ENCODE data around the gene CD19.
"Not testable (repeated sequence)": the region's sequence is repeated elsewhere in the genome, so short reads cannot be mapped to it uniquely, and the experiment has no call there.

CD19 gene

DNA sequence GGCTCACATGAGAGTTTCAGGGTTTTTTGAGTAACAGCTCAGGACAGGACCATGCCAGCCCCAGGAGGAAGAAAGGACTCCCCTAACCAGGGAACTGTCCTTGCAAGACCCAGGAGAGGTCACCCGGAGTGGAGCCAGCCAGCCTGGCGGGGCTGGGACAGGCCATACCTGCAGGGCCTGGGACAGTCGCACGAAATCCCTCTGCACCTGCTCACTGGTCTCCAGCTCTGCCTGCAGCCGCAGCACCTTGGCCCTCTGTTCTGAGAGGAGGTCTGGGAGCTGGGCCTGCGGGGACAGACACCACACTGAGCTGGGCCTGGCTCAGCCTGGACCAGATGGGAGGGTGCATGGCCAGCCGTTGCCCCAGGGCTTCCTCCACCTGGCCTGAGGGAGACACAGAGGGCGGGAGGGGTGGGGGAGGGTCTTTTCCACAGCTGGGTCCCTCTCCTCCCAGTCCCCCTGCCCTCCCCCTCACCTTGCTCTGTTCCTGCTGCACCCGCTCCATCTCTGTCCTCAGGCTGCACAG, 26.5 kb upstream of the CD19 start:
- in situ Hi-C loops (cut with MboI; ENCODE audit: low pct_unique_long_range_greater_than_20kb, low sequenced_read_pairs): no loop called here

GRCh38 chr16:28905800-28906372, 25.9 kb upstream of the CD19 start:
- in situ Hi-C loops (cut with MboI; ENCODE audit: low pct_unique_long_range_greater_than_20kb, low sequenced_read_pairs): no loop called here

More for the DNA sequence above, 26.5 kb upstream of the CD19 start:
- DNase-seq: no peak

DNA sequence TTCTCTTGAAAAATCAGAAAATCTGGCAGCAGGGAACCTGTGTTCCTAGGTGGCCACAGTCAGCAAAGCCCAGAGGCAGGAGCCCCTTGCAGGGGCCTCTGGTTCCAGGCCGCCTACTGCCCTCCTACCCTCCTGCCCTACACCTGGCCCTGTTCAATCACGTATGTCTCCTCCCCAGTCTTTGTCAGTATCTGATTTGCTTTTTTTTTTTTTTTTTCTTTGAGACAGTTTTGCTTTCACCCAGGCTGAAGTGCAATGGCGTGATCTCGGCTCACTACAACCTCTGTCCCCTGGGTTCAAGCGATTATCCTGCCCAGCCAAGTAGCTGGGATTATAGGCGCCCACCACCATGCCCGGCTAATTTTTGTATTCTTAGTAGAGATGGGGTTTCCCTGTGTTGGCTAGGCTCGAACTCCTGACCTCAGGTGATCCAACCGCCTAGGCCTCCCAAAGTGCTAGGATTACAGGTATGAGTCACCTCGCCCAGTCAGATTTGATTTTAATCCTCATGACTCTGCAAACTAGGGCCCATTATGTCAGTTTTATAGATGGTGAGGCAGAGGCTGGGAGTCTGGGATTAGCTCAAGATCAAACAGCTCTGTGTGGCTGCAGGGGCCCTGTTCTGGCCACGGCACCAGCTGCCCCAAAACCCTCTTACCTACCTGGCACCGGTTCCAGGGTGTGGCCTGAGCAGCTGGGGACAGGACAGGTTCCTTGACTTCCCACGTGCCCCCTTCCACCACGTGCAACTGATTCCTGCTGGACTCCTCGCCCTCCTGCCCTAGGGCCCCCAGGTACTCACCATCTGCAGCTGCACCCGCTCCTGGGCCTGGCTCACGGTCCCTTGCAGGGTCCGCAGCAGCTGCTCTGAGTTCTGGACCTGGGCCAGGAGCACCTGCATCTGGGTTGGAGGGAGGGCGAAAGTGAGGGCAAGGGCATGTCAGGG, 21.4 kb upstream of the CD19 start:
- in situ Hi-C loops (cut with MboI; ENCODE audit: low pct_unique_long_range_greater_than_20kb, low sequenced_read_pairs): no loop called here
- no peak for DNase-seq

More at GRCh38 chr16:28905800-28906372, 25.9 kb upstream of the CD19 start:
- DNase-seq: no peak

DNA sequence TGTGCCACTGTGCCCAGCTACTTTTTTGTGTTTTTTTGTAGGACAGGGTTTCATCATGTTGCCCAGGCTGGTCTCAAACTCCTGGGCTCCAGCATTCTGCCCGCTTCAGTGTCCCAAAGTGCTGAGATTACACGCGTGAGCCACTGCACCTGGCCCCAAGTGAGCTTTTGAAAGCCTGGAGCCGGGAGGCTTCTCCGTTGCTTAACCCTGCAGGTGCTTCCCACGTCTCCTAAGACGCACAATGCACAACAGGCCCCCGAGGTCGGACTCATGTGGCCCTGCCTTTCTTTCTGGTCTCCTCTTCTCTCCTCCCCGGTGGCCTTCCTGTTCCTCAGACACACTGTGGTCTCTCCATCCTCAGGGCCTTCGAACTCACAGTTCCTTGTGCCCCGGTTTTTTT, 19.2 kb upstream of the CD19 start:
- in situ Hi-C loops (cut with MboI; ENCODE audit: low pct_unique_long_range_greater_than_20kb, low sequenced_read_pairs): no loop called here
- DNase-seq: no peak

DNA sequence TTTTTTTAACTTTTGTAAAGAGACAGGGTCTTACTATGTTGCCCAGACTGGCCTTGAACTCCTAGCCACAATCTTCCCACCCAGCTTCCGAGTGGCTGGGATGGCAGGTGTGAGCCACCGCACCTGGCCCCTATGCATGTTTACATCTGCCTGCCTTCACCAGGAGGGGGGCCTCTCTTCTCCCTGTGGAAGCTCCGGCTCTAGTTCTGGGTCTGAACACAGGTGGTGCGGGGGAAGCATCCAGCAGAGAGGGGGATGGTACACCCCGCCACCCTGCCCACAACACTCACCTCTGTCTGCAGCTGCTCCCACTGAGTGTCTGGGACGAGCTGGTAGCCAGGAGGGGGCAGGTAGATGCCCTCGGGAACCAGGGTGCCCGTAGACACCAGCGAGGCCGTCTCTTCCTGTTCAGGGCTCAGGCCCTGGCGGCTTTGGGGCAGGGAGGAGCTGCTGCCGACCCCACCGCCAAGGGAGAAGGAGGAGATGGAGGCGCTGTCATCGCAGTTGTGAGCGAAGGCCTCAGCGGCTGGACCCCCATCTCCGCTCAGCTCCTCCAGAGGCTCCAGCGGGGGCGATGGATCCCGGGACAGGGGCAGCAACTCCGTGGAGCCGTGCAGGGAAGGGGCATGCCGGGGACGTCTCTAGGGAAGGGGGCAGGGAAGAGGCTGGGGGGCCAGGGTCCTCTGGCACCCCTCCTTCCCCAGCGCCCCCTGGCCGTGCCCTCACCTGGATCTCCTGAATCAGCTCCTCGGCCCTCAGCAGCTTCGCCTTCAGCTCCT, 17.6 kb upstream of the CD19 start:
- in situ Hi-C loops (cut with MboI; ENCODE audit: low pct_unique_long_range_greater_than_20kb, low sequenced_read_pairs): no loop called here
- no peak for DNase-seq

GRCh38 chr16:28915181-28915580, 16.6 kb upstream of the CD19 start:
- in situ Hi-C loops (cut with MboI; ENCODE audit: low pct_unique_long_range_greater_than_20kb, low sequenced_read_pairs): no loop called here
- no peak for DNase-seq

GRCh38 chr16:28917095-28917494, 14.7 kb upstream of the CD19 start:
- DNase-seq: no peak
- in situ Hi-C loops (cut with MboI; ENCODE audit: low pct_unique_long_range_greater_than_20kb, low sequenced_read_pairs): no loop called here

- in situ Hi-C loops (cut with MboI; ENCODE audit: low pct_unique_long_range_greater_than_20kb, low sequenced_read_pairs): no loop called here
These were observed 13.1 kb upstream of the CD19 start for GRCh38 chr16:28918698-28919097.

GRCh38 chr16:28923231-28923587, 8.6 kb upstream of the CD19 start:
- in situ Hi-C loops (cut with MboI; ENCODE audit: low pct_unique_long_range_greater_than_20kb, low sequenced_read_pairs): no loop called here
- DNase-seq: no peak

More at GRCh38 chr16:28918698-28919097, 13.1 kb upstream of the CD19 start:
- no peak for DNase-seq

GRCh38 chr16:28923652-28924398, 7.9 kb upstream of the CD19 start:
- in situ Hi-C loops (cut with MboI; ENCODE audit: low pct_unique_long_range_greater_than_20kb, low sequenced_read_pairs): no loop called here
- DNase-seq: peak; percentile 22

GRCh38 chr16:28924399-28924761, 7.4 kb upstream of the CD19 start:
- in situ Hi-C loops (cut with MboI; ENCODE audit: low pct_unique_long_range_greater_than_20kb, low sequenced_read_pairs): no loop called here
- DNase-seq: no peak

DNA sequence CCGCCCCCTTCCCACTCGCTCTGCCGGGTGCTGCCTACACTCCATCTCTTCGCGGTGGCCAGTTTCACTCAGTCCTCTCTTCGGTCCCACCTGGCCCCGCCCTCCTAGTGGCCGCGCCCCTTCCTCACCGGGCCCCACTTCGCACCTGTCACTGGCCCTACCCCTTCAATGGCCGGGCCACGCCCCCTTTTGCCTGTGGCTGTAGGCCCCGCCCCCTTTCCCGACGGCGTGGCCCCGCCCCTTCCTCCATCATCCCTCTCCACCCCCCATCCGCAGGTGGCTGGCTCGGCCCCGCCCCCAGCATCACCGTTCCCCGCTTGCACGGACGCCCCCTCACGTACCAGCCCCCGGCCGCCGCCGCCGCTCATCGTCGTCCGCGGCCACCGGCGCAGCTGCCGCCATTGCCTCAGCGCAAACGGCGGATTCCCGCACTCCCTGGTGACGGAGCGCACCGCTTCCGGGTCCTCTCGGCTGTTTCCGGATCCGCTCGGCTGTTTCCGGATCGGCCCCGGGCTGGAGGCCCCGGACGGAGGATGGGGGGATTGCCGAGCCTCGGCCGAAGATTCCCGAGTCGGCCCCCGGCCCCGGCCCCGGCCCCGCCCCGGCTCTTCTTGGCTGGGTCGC, 6.9 kb upstream of the CD19 start, which contains the start of gene RABEP2:
TSS of gene RABEP2 (minus strand) at position 477 of the 624 bp plus-strand sequence. CDS start at position 402, 75 bp downstream.
- DNase-seq: peak; percentile 93
- in situ Hi-C loops (cut with MboI; ENCODE audit: low pct_unique_long_range_greater_than_20kb, low sequenced_read_pairs): loop anchor here (25.0 kb wide), 1 partner anchor 388 kb away; the partner anchor contains the start of gene NUPR1

GRCh38 chr16:28925386-28926228, 6.2 kb upstream of the CD19 start:
- in situ Hi-C loops (cut with MboI; ENCODE audit: low pct_unique_long_range_greater_than_20kb, low sequenced_read_pairs): loop anchor here (25.0 kb wide), 1 partner anchor 388 kb away; the partner anchor contains the start of gene NUPR1
- DNase-seq: peak; percentile 87

GRCh38 chr16:28926284-28926683, 5.5 kb upstream of the CD19 start:
- in situ Hi-C loops (cut with MboI; ENCODE audit: low pct_unique_long_range_greater_than_20kb, low sequenced_read_pairs): loop anchor here (25.0 kb wide), 1 partner anchor 389 kb away; the partner anchor contains the start of gene NUPR1
- DNase-seq: not testable (repeated sequence)

DNA sequence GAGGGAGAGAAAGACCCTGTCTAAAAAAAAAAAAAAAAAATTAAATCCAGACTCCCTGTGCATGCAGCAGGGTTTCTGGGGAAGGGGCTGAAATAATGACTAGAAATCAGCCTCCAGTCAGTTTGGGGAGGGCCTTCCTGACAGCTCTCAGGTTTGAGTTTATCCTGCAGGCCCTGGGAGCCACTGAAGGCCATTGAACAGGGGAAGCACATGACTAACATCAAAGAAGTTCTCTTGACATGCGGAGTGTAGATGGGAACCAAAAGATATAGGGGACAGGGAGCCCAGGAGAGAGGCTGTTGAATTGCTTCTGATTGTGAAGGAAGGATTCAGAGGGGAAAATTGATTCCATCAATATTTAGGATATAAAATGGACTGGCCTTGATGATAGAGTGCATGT, 4.0 kb upstream of the CD19 start:
- no peak for DNase-seq
- in situ Hi-C loops (cut with MboI; ENCODE audit: low pct_unique_long_range_greater_than_20kb, low sequenced_read_pairs): loop anchor here (25.0 kb wide), 1 partner anchor 391 kb away; the partner anchor contains the start of gene NUPR1

DNA sequence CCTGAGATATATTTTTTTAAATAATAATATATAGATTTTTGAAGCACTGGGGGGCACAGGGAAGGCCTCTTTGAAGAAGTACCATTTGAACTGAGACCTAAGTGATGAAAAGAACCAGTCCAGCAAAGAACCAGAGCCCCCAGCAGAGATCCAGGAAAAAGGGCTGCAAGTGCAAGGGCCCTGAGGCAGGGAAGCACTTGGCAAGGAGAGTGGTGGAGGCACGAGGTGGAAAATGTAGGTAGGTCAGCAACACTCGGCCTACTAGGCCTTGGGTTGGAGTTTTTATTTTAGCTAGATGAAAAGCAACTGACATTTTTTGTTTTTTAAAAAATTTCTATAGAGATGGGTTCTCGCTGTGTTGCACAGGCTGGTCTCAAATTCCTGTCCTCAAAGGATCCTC, 1.6 kb upstream of the CD19 start:
- no peak for DNase-seq
- in situ Hi-C loops (cut with MboI; ENCODE audit: low pct_unique_long_range_greater_than_20kb, low sequenced_read_pairs): loop anchor here (25.0 kb wide), 1 partner anchor 393 kb away; the partner anchor contains the start of gene NUPR1

DNA sequence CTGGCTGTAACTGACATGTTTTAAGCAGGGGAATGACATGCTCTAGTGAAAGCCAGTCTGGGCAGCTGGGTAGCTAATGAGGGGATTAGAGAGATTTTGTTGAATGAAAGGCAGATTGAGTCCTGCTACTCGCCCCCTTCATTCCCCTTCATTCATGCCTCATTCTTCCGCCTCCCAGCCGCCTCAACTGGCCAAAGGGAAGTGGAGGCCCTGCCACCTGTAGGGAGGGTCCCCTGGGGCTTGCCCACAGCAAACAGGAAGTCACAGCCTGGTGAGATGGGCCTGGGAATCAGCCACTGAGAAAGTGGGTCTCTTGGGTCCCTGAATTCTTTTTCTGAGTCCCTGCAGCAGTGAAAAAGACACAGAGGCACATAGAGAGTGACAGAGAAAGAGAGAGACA, 1.1 kb upstream of the CD19 start:
- in situ Hi-C loops (cut with MboI; ENCODE audit: low pct_unique_long_range_greater_than_20kb, low sequenced_read_pairs): loop anchor here (25.0 kb wide), 1 partner anchor 393 kb away; the partner anchor contains the start of gene NUPR1

More for the DNA sequence above, 1.1 kb upstream of the CD19 start:
- peak; percentile 74 for DNase-seq
